ENCODE measurements around the gene NME5.
"Not testable (repeated sequence)": the region's sequence is repeated elsewhere in the genome, so short reads cannot be mapped to it uniquely, and the experiment has no call there.

The NME5 gene

GRCh38 chr5:138169124-138169523 is 29.9 kb upstream of the NME5 start:
- H3K4me1 ChIP-seq (ENCODE audit: control insufficient read depth, insufficient read depth, low read length), result no peaks in the 10 kb centered on the region
- H3K4me3 ChIP-seq (ENCODE audit: low read depth, low read length), result no peak overlapping the region
- H3K36me3 ChIP-seq (ENCODE audit: control insufficient read depth, insufficient read depth, low read length), result peaks cover 99% of the 10 kb centered on the region
- no peaks in the 10 kb centered on the region for H3K27me3 ChIP-seq (ENCODE audit: control insufficient read depth, insufficient read depth, low read length)
- no peak overlapping the region for H3K9ac ChIP-seq (ENCODE audit: low read depth, low read length)
- H3K9me3 ChIP-seq (ENCODE audit: control insufficient read depth, insufficient read depth, low read length), result no peaks in the 10 kb centered on the region
- H3K27ac ChIP-seq (ENCODE audit: low read depth, low read length), result no peak overlapping the region

- H3K36me3 ChIP-seq (ENCODE audit: control insufficient read depth, insufficient read depth, low read length), result peaks cover 100% of the 10 kb centered on the region
- H3K9ac ChIP-seq (ENCODE audit: low read depth, low read length), result no peak overlapping the region
- no peak overlapping the region for H3K4me3 ChIP-seq (ENCODE audit: low read depth, low read length)
- H3K9me3 ChIP-seq (ENCODE audit: control insufficient read depth, insufficient read depth, low read length), result no peaks in the 10 kb centered on the region
- no peaks in the 10 kb centered on the region for H3K27me3 ChIP-seq (ENCODE audit: control insufficient read depth, insufficient read depth, low read length)
- H3K27ac ChIP-seq (ENCODE audit: low read depth, low read length), result no peak overlapping the region
- no peaks in the 10 kb centered on the region for H3K4me1 ChIP-seq (ENCODE audit: control insufficient read depth, insufficient read depth, low read length)
Observed at GRCh38 chr5:138163721-138164120, 24.5 kb upstream of the NME5 start.

GRCh38 chr5:138160706-138161105 is 21.5 kb upstream of the NME5 start:
- no peak overlapping the region for H3K9ac ChIP-seq (ENCODE audit: low read depth, low read length)
- no peaks in the 10 kb centered on the region for H3K9me3 ChIP-seq (ENCODE audit: control insufficient read depth, insufficient read depth, low read length)
- peaks cover 93% of the 10 kb centered on the region for H3K36me3 ChIP-seq (ENCODE audit: control insufficient read depth, insufficient read depth, low read length)
- no peak overlapping the region for H3K27ac ChIP-seq (ENCODE audit: low read depth, low read length)
- no peak overlapping the region for H3K4me3 ChIP-seq (ENCODE audit: low read depth, low read length)
- no peaks in the 10 kb centered on the region for H3K4me1 ChIP-seq (ENCODE audit: control insufficient read depth, insufficient read depth, low read length)
- no peaks in the 10 kb centered on the region for H3K27me3 ChIP-seq (ENCODE audit: control insufficient read depth, insufficient read depth, low read length)

GRCh38 chr5:138159666-138160065 is 20.4 kb upstream of the NME5 start:
- no peaks in the 10 kb centered on the region for H3K27me3 ChIP-seq (ENCODE audit: control insufficient read depth, insufficient read depth, low read length)
- no peak overlapping the region for H3K9ac ChIP-seq (ENCODE audit: low read depth, low read length)
- peaks cover 83% of the 10 kb centered on the region for H3K36me3 ChIP-seq (ENCODE audit: control insufficient read depth, insufficient read depth, low read length)
- no peaks in the 10 kb centered on the region for H3K4me1 ChIP-seq (ENCODE audit: control insufficient read depth, insufficient read depth, low read length)
- no peaks in the 10 kb centered on the region for H3K9me3 ChIP-seq (ENCODE audit: control insufficient read depth, insufficient read depth, low read length)
- H3K27ac ChIP-seq (ENCODE audit: low read depth, low read length), result no peak overlapping the region
- no peak overlapping the region for H3K4me3 ChIP-seq (ENCODE audit: low read depth, low read length)

GRCh38 chr5:138157626-138158025 is 18.4 kb upstream of the NME5 start:
- Histone ChIP-seq H3K27me3 (ENCODE audit: control insufficient read depth, insufficient read depth, low read length) (no peaks in the 10 kb centered on the region), H3K4me1 (ENCODE audit: control insufficient read depth, insufficient read depth, low read length) (no peaks in the 10 kb centered on the region), H3K27ac (ENCODE audit: low read depth, low read length) (no peak overlapping the region), H3K9me3 (ENCODE audit: control insufficient read depth, insufficient read depth, low read length) (no peaks in the 10 kb centered on the region), H3K36me3 (ENCODE audit: control insufficient read depth, insufficient read depth, low read length) (peaks cover 62% of the 10 kb centered on the region), H3K4me3 (ENCODE audit: low read depth, low read length) (no peak overlapping the region), H3K9ac (ENCODE audit: low read depth, low read length) (no peak overlapping the region)

GRCh38 chr5:138155977-138156376 is 16.7 kb upstream of the NME5 start:
- H3K36me3 ChIP-seq (ENCODE audit: control insufficient read depth, insufficient read depth, low read length), result peaks cover 46% of the 10 kb centered on the region
- not testable (repeated sequence) for H3K27me3 ChIP-seq (ENCODE audit: control insufficient read depth, insufficient read depth, low read length)

GRCh38 chr5:138149530-138149929 is 10.3 kb upstream of the NME5 start:
- H3K4me3 ChIP-seq (ENCODE audit: low read depth, low read length), result no peak overlapping the region
- H3K9ac ChIP-seq (ENCODE audit: low read depth, low read length), result no peak overlapping the region
- H3K27me3 ChIP-seq (ENCODE audit: control insufficient read depth, insufficient read depth, low read length), result no peaks in the 10 kb centered on the region
- H3K4me1 ChIP-seq (ENCODE audit: control insufficient read depth, insufficient read depth, low read length), result no peaks in the 10 kb centered on the region
- H3K36me3 ChIP-seq (ENCODE audit: control insufficient read depth, insufficient read depth, low read length), result no peaks in the 10 kb centered on the region
- no peak overlapping the region for H3K27ac ChIP-seq (ENCODE audit: low read depth, low read length)
- no peaks in the 10 kb centered on the region for H3K9me3 ChIP-seq (ENCODE audit: control insufficient read depth, insufficient read depth, low read length)

More at GRCh38 chr5:138155977-138156376, 16.7 kb upstream of the NME5 start:
- H3K27ac ChIP-seq (ENCODE audit: low read depth, low read length); H3K4me3 ChIP-seq (ENCODE audit: low read depth, low read length); H3K9ac ChIP-seq (ENCODE audit: low read depth, low read length); H3K9me3 ChIP-seq (ENCODE audit: control insufficient read depth, insufficient read depth, low read length); H3K4me1 ChIP-seq (ENCODE audit: control insufficient read depth, insufficient read depth, low read length): not testable (repeated sequence)

- H3K27me3 ChIP-seq (ENCODE audit: control insufficient read depth, insufficient read depth, low read length), result no peaks in the 10 kb centered on the region
- H3K36me3 ChIP-seq (ENCODE audit: control insufficient read depth, insufficient read depth, low read length), result no peaks in the 10 kb centered on the region
- no peak overlapping the region for H3K4me3 ChIP-seq (ENCODE audit: low read depth, low read length)
- H3K27ac ChIP-seq (ENCODE audit: low read depth, low read length), result no peak overlapping the region
- H3K9me3 ChIP-seq (ENCODE audit: control insufficient read depth, insufficient read depth, low read length), result no peaks in the 10 kb centered on the region
- no peaks in the 10 kb centered on the region for H3K4me1 ChIP-seq (ENCODE audit: control insufficient read depth, insufficient read depth, low read length)
- H3K9ac ChIP-seq (ENCODE audit: low read depth, low read length), result no peak overlapping the region
Observed at GRCh38 chr5:138148811-138149210, 9.6 kb upstream of the NME5 start.

- H3K4me3 ChIP-seq (ENCODE audit: low read depth, low read length); H3K36me3 ChIP-seq (ENCODE audit: control insufficient read depth, insufficient read depth, low read length); H3K9me3 ChIP-seq (ENCODE audit: control insufficient read depth, insufficient read depth, low read length); H3K4me1 ChIP-seq (ENCODE audit: control insufficient read depth, insufficient read depth, low read length); H3K27ac ChIP-seq (ENCODE audit: low read depth, low read length); H3K27me3 ChIP-seq (ENCODE audit: control insufficient read depth, insufficient read depth, low read length); H3K9ac ChIP-seq (ENCODE audit: low read depth, low read length): not testable (repeated sequence)
Observed at GRCh38 chr5:138143578-138143977, 4.3 kb upstream of the NME5 start.

- H3K36me3 ChIP-seq (ENCODE audit: control insufficient read depth, insufficient read depth, low read length), result no peaks in the 10 kb centered on the region
- H3K4me3 ChIP-seq (ENCODE audit: low read depth, low read length), result no peak overlapping the region
- peaks cover 3% of the 10 kb centered on the region; the same call in 1 of the 2 replicates for H3K4me1 ChIP-seq (ENCODE audit: control insufficient read depth, insufficient read depth, low read length)
- no peak overlapping the region for H3K9ac ChIP-seq (ENCODE audit: low read depth, low read length)
- H3K27ac ChIP-seq (ENCODE audit: low read depth, low read length), result no peak overlapping the region
- no peaks in the 10 kb centered on the region for H3K9me3 ChIP-seq (ENCODE audit: control insufficient read depth, insufficient read depth, low read length)
- no peaks in the 10 kb centered on the region for H3K27me3 ChIP-seq (ENCODE audit: control insufficient read depth, insufficient read depth, low read length)
Observed at GRCh38 chr5:138141734-138142133, 2.5 kb upstream of the NME5 start.

- H3K4me1 ChIP-seq (ENCODE audit: control insufficient read depth, insufficient read depth, low read length), result peaks cover 3% of the 10 kb centered on the region; the same call in 1 of the 2 replicates
- no peaks in the 10 kb centered on the region for H3K27me3 ChIP-seq (ENCODE audit: control insufficient read depth, insufficient read depth, low read length)
- no peaks in the 10 kb centered on the region for H3K9me3 ChIP-seq (ENCODE audit: control insufficient read depth, insufficient read depth, low read length)
- no peaks in the 10 kb centered on the region for H3K36me3 ChIP-seq (ENCODE audit: control insufficient read depth, insufficient read depth, low read length)
- no peak overlapping the region for H3K4me3 ChIP-seq (ENCODE audit: low read depth, low read length)
- no peak overlapping the region for H3K27ac ChIP-seq (ENCODE audit: low read depth, low read length)
- H3K9ac ChIP-seq (ENCODE audit: low read depth, low read length), result no peak overlapping the region
Observed at GRCh38 chr5:138140268-138140667, 1.0 kb upstream of the NME5 start.

GRCh38 chr5:138139781-138140090 is 508 bp upstream of the NME5 start:
- no peaks in the 10 kb centered on the region for H3K9me3 ChIP-seq (ENCODE audit: control insufficient read depth, insufficient read depth, low read length)
- H3K27me3 ChIP-seq (ENCODE audit: control insufficient read depth, insufficient read depth, low read length), result no peaks in the 10 kb centered on the region
- H3K36me3 ChIP-seq (ENCODE audit: control insufficient read depth, insufficient read depth, low read length), result no peaks in the 10 kb centered on the region
- H3K27ac ChIP-seq (ENCODE audit: low read depth, low read length), result no peak overlapping the region
- H3K4me3 ChIP-seq (ENCODE audit: low read depth, low read length), result peak overlapping the region; percentile 77
- no peak overlapping the region for H3K9ac ChIP-seq (ENCODE audit: low read depth, low read length)
- peaks cover 3% of the 10 kb centered on the region; the same call in 1 of the 2 replicates for H3K4me1 ChIP-seq (ENCODE audit: control insufficient read depth, insufficient read depth, low read length)
